B cell (primary cell): ENCODE measurements around the gene ASPHD2. TPM values are rescaled to one million over a fixed set of nuclear protein-coding genes. Genes with fewer than 3 reads are reported as not detected.

ENCODE experiments used
- ATAC-seq: fragments of 200-7000 bp; cut with Tn5 transposase; one replicate; pipeline ENCODE4 v1.10.0; 2021; ENCODE audit warnings: low read depth, mild to moderate bottlenecking, moderate number of reproducible peaks, moderate library complexity
- CTCF ChIA-PET: fragments of 350-600 bp; sonication (Branson Sonifier 250); formaldehyde crosslinking; loops from one replicate; lab custom pipeline; 2021; ENCODE audit warnings: antibody characterized with exemption, inconsistent platforms; lab: Charles Lee
- POLR2A ChIA-PET: fragments of 350-600 bp; sonication (Branson Sonifier 250); formaldehyde crosslinking; loops from one replicate; lab custom pipeline; 2021; ENCODE audit warnings: antibody characterized with exemption; lab: Charles Lee
- DNase-seq: peaks from one replicate; pipeline ENCODE4 v3.0.0; 2013
- H2AFZ ChIP-seq: 2 replicates; pipeline ENCODE4 v1.6.1; 2012; ENCODE audit warnings: mild to moderate bottlenecking, low read depth, low read length; ENCODE audit not compliant: insufficient read depth, poor library complexity, severe bottlenecking
- H3K27ac ChIP-seq, 2 donors: 1 replicate in 1 of 2; 2 replicates in 1 of 2; pipeline ENCODE4 v1.5.1; 2012 to 2013; ENCODE audit warnings: low read length in 2 of 2, mild to moderate bottlenecking in 2 of 2, moderate library complexity in 1 of 2
- H3K27me3 ChIP-seq, 4 experiments: fragments of 200-600 bp in 1 of 4; sonication (generic) in 1 of 4; replicated peaks in 1 of 4; 1 replicate in 2 of 4; 2 replicates in 2 of 4; pipeline versions ENCODE4 v1.6.1 to v1.7.0; 2013 to 2016; ENCODE audit warnings: low read length in 3 of 4, mild to moderate bottlenecking in 2 of 4, mixed read lengths in 1 of 4, moderate library complexity in 1 of 4; ENCODE audit not compliant: insufficient read depth in 4 of 4, control insufficient read depth in 3 of 4; ENCODE audit errors: control extremely low read depth in 1 of 4
- H3K36me3 ChIP-seq, 2 experiments: replicated peaks in 1 of 2; 1 replicate in 1 of 2; 2 replicates in 1 of 2; pipeline versions ENCODE4 v1.6.1 to v1.7.1; 2013; ENCODE audit warnings: low read length in 1 of 2; ENCODE audit not compliant: insufficient read depth in 2 of 2, control insufficient read depth in 1 of 2; ENCODE audit errors: control extremely low read depth in 1 of 2, extremely low read depth in 1 of 2
- H3K4me1 ChIP-seq, 2 donors: fragments of 200-600 bp in 1 of 2; sonication (generic) in 1 of 2; 1 replicate in 1 of 2; 2 replicates in 1 of 2; pipeline versions ENCODE4 v1.5.1 to v1.6.1; 2013 to 2017; ENCODE audit warnings: low read length in 2 of 2; ENCODE audit not compliant: control insufficient read depth in 2 of 2, insufficient read depth in 2 of 2
- H3K4me2 ChIP-seq: replicated peaks from 2 replicates; pipeline ENCODE3; 2012; ENCODE audit warnings: mild to moderate bottlenecking, low read depth, low read length; ENCODE audit not compliant: poor library complexity, severe bottlenecking
- H3K4me3 ChIP-seq, 5 experiments: fragments of 200-600 bp in 1 of 5; sonication (generic) in 1 of 5; 1 replicate in 3 of 5; 2 replicates in 2 of 5; pipeline versions ENCODE4 v1.5.1 to v1.7.0; 2011 to 2016; ENCODE audit warnings: low read length in 4 of 5, mild to moderate bottlenecking in 4 of 5, low read depth in 2 of 5, control low read depth in 1 of 5, moderate library complexity in 1 of 5; ENCODE audit not compliant: insufficient read depth in 1 of 5; ENCODE audit errors: control extremely low read depth in 1 of 5, extremely low read depth in 1 of 5
- H3K79me2 ChIP-seq: fragments of 200-600 bp; sonication (generic); one replicate; pipeline ENCODE4 v1.6.0; 2016; ENCODE audit warnings: low read length; ENCODE audit not compliant: control insufficient read depth, insufficient read depth
- H3K9ac ChIP-seq: fragments of 200-600 bp; sonication (generic); 2 replicates; pipeline ENCODE4 v1.6.1; 2017; ENCODE audit warnings: mild to moderate bottlenecking, low read length, moderate library complexity
- H3K9me3 ChIP-seq, 3 donors: one replicate each; pipeline versions ENCODE4 v1.6.1 to v1.7.1; 2013; ENCODE audit warnings: low read length in 2 of 3; ENCODE audit not compliant: control insufficient read depth in 2 of 3, insufficient read depth in 1 of 3; ENCODE audit errors: control extremely low read depth in 1 of 3
- H4K20me1 ChIP-seq: 2 replicates; pipeline ENCODE4 v1.6.0; 2012; ENCODE audit warnings: mild to moderate bottlenecking, low read length; ENCODE audit not compliant: insufficient read depth, control insufficient read depth, poor library complexity, severe bottlenecking
- H3K27ac Mint-ChIP-seq: one replicate; pipeline ENCODE4 v1.8.0; 2021; ENCODE audit warnings: mixed read lengths
- H3K27me3 Mint-ChIP-seq: one replicate; pipeline ENCODE4 v1.8.0; 2021; ENCODE audit warnings: mixed read lengths
- H3K4me1 Mint-ChIP-seq: one replicate; pipeline ENCODE4 v1.8.0; 2021; ENCODE audit warnings: mixed read lengths
- H3K4me3 Mint-ChIP-seq: one replicate; pipeline ENCODE4 v1.8.0; 2021; ENCODE audit warnings: mixed read lengths
- H3K9me3 Mint-ChIP-seq: one replicate; pipeline ENCODE4 v1.8.0; 2022; ENCODE audit warnings: mixed read lengths; ENCODE audit not compliant: insufficient read depth
- CTCF ChIP-seq: fragments of 200-600 bp; IDR thresholded peaks from one replicate; pipeline ENCODE4 v1.8.0; 2022; ENCODE audit warnings: antibody characterized with exemption, mild to moderate bottlenecking
- EZH2 ChIP-seq: IDR thresholded peaks from 2 replicates; pipeline ENCODE4 v1.6.1; 2012; ENCODE audit warnings: borderline replicate concordance, low read depth, mild to moderate bottlenecking, moderate library complexity, low read length; ENCODE audit not compliant: insufficient read depth, poor library complexity, severe bottlenecking
- WGBS: methylation state at CpG from one replicate; pipeline ENCODE4 v1.1.5; 2013; ENCODE audit warnings: missing lambda C conversion rate; ENCODE audit not compliant: insufficient coverage; 5-methylcytosine and 5-hydroxymethylcytosine counted together
- intact Hi-C: fragments of 100-400 bp; cut with micrococcal nuclease; formaldehyde crosslinking; loops from one replicate; pipeline ENCODE4 v1.10.0; 2022
- polyA plus RNA-seq: library from polyadenylated mRNA; depleted of rRNA; stranded (reverse); fragments of >200 nt; gene quantifications from 2 replicates; pipeline ENCODE4 v1.2.3, GENCODE V29; 2012
- total RNA-seq, 2 donors: library from RNA; stranded (reverse); fragments of 120-200 nt in 1 of 2; gene quantifications; 1 replicate in 1 of 2; 2 replicates in 1 of 2; pipeline versions ENCODE4 v1.2.3 to v1.2.4, GENCODE V29; 2013 to 2022

The ASPHD2 gene
- total and polyA plus RNA-seq, 2 donors (not counting 1 experiment from before 2014, with no cell fraction given) = 5.7 to 7.3 TPM

- Mint-ChIP-seq H3K27me3 (no peaks in the 10 kb centered on the region), H3K4me1 (no peaks in the 10 kb centered on the region), H3K27ac (no peak overlapping the region), H3K9me3 (no peaks in the 10 kb centered on the region), H3K4me3 (no peak overlapping the region)
- no peak overlapping the region for H3K4me2 ChIP-seq
- H3K9me3 ChIP-seq = no peaks in the 10 kb centered on the region
- POLR2A ChIA-PET = no interaction called here
- TF ChIP-seq EZH2 = no peak
- no peak for TF ChIP-seq CTCF
- H3K27me3 ChIP-seq = no peaks in the 10 kb centered on the region
- 90% methylated on average over 14 of the region's 15 CpGs for WGBS
- H3K36me3 ChIP-seq = peaks cover 1 to 34% of the 10 kb centered on the region in 2 experiments
- no peak overlapping the region for H2AFZ ChIP-seq
- no peak overlapping the region for H3K4me3 ChIP-seq
- CTCF ChIA-PET = interaction anchor here (1.1 kb wide), 1 partner anchor 13 kb away, joined by 3 read pairs; no protein-coding TSS in a partner anchor
- H3K79me2 ChIP-seq = no peaks in the 10 kb centered on the region
- H3K9ac ChIP-seq = no peak overlapping the region
- no peak overlapping the region for H3K27ac ChIP-seq
- no peak for DNase-seq
- intact Hi-C loops = no loop called here
- no peak for ATAC-seq
- H3K4me1 ChIP-seq = no peaks in the 10 kb centered on the region
- H4K20me1 ChIP-seq = no peaks in the 10 kb centered on the region
Observed at GRCh38 chr22:26447584-26448329, 18.7 kb downstream of the ASPHD2 start.

DNA sequence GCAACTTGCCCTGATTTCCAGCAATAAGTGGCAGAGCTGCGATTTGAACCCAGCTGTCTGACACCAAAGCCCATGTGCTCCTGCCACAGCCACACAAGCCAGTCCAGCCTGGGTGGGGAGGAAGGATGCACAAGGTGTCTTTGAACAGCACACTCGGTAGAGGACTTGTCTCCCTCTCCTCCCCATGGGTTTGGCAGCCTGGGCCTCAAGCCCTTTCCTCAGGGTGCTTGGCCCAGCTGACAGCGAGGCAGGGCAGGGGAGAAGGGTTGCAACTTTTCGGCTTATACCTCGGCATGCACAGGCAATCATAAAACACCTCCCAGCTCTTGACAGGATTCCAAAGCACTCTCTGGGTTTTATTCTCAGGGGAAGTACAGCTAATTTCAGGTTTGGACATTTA is 19.3 kb downstream of the ASPHD2 start:
- H3K27me3 Mint-ChIP-seq = no peaks in the 10 kb centered on the region
- intact Hi-C loops = no loop called here
- POLR2A ChIA-PET = interaction anchor here (1.0 kb wide), 1 partner anchor 11 kb away, joined by 3 read pairs; no protein-coding TSS in a partner anchor
- CTCF ChIA-PET = no interaction called here
- Histone ChIP-seq H3K9ac (no peak overlapping the region), H3K4me3 (no peak overlapping the region), H3K4me1 (no peaks in the 10 kb centered on the region), H4K20me1 (no peaks in the 10 kb centered on the region), H3K36me3 (peaks cover 3 to 36% of the 10 kb centered on the region in 2 experiments), H2AFZ (no peak overlapping the region), H3K9me3 (no peaks in the 10 kb centered on the region), H3K79me2 (no peaks in the 10 kb centered on the region), H3K4me2 (no peak overlapping the region), H3K27ac (no peak overlapping the region), H3K27me3 (no peaks in the 10 kb centered on the region)
- ATAC-seq (no peak), DNase-seq (no peak)
- H3K4me1 Mint-ChIP-seq = no peaks in the 10 kb centered on the region
- TF ChIP-seq CTCF (no peak), EZH2 (no peak)
- WGBS = 100% methylated on average over 1 of the region's 5 CpGs
- H3K27ac Mint-ChIP-seq = no peak overlapping the region
- H3K4me3 Mint-ChIP-seq = no peak overlapping the region
- H3K9me3 Mint-ChIP-seq = no peaks in the 10 kb centered on the region
